Measurements from ENCODE around the gene GATA5.

GATA5 gene

DNA sequence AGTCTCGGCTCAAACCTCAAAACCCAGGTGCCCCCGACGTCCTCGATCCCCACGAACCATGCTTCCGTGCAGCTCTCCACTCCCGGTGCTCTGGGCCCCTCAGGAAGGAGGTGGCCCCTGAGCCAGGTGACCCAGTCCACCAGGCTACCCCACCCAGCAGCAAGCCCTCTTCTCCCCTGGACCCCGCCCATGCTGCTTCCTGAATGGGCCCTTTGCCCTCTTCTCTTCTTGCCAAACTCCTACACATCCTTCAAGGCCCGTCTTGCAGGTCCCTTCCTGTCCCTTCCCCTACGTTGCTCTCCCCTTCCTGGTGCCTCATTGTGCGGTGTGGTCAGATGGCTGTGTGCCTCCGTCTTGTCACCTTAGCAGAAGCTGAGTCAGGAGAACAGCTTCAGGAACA, 3.4 kb upstream of the GATA5 start:
- Mint-ChIP-seq H3K27me3 (peaks cover 34% of the 10 kb centered on the region), H3K4me3 (no peak overlapping the region), H3K27ac (no peak overlapping the region), H3K4me1 (peaks cover 11% of the 10 kb centered on the region), H3K36me3 (peaks cover 2% of the 10 kb centered on the region), H3K9me3 (no peaks in the 10 kb centered on the region)
- no peak for DNase-seq (ENCODE audit: low spot score in 2 of 2)
- ATAC-seq (ENCODE audit: low read depth) = no peak

DNA sequence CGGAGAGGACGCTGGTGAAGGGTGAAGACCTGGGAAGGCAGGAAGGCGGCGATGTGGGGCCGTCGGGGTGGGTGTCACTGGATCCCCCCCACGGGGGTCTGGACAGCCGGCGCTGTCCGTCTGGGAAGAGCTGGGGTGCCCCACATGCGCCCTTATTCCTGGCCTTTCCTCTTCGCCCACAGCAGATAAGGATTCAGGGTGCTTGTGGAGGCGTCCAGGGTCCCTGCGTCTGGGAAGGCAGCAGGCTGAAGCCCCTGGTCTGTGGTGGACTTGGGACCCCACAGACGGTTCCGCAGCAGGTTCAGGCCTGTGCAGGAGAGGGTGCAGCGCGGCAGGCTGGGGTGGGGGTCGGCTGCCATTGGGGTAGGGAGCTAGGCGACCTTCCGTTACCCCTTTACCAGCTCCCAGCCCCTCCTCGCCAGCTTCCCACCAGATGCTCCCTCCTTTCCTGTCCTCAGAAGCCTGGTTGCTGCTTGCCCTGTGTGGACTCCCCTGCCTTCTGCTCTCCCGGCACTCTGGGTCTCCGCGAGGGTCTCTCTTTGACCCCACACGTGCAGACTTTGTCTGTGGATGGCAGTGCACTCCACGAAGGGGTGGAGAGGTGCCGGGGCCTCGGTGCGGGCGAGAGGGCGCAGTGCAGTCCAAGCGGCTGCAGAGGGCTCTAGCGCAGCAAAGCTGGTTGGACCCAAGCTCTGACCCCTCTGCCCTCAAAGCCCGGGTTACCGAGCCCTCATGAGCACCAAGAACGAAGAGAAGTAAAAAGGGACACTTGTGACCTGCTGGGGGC, 2.1 kb upstream of the GATA5 start:
- H3K27ac Mint-ChIP-seq = no peak overlapping the region
- peaks cover 2% of the 10 kb centered on the region for H3K36me3 Mint-ChIP-seq
- peaks cover 11% of the 10 kb centered on the region for H3K4me1 Mint-ChIP-seq
- H3K27me3 Mint-ChIP-seq = peaks cover 28% of the 10 kb centered on the region
- no peaks in the 10 kb centered on the region for H3K9me3 Mint-ChIP-seq
- DNase-seq (ENCODE audit: low spot score in 2 of 2) (no peak), ATAC-seq (ENCODE audit: low read depth) (no peak)
- H3K4me3 Mint-ChIP-seq = peak overlapping the region; percentile 8

DNA sequence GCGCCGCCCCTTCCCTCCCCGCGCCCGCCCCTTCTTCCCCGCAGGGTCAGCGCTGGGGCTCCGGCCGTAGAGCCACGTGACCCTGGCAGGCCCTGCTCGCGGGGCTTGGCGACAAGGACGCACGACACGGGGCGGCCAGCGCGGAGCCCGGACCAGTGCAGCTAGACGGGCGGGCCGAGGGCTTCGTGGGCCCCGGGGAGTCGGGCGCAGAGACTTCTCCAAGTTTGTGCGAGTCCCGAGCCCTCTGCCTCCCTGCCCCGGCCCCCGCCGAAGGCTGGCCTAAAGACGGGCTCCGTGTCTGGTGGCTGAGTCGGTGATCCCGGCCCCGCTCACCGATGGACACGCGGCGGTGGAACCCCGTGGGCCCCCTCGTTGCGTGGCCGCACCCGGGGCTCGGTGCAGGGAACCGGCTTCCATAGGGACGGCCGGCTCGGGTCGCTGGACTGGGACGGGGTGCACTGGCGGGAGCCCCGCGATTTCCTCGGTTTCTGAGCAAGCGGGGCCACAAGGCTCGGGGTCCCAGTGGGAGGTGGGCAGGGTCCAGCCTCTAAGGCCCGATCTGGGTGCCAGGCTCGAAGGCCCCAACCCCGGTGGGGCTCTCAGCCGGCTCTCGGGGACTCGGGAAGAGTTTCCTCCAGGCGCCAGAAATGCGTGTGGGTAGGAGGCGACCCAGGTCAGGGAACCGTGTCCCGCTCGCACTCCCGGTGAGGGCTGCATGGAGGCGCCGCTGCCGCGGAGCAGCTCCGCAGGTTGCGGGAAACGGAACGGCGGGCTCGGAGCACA, 452 bp upstream of the GATA5 start:
- H3K4me1 Mint-ChIP-seq = peaks cover 8% of the 10 kb centered on the region
- H3K9me3 Mint-ChIP-seq = no peaks in the 10 kb centered on the region
- peaks cover 32% of the 10 kb centered on the region for H3K27me3 Mint-ChIP-seq
- peaks cover 2% of the 10 kb centered on the region for H3K36me3 Mint-ChIP-seq
- H3K4me3 Mint-ChIP-seq = no peak overlapping the region
- H3K27ac Mint-ChIP-seq = peak overlapping the region; percentile 85
- ATAC-seq (ENCODE audit: low read depth) = no peak
- DNase-seq (ENCODE audit: low spot score in 2 of 2) = no peak

DNA sequence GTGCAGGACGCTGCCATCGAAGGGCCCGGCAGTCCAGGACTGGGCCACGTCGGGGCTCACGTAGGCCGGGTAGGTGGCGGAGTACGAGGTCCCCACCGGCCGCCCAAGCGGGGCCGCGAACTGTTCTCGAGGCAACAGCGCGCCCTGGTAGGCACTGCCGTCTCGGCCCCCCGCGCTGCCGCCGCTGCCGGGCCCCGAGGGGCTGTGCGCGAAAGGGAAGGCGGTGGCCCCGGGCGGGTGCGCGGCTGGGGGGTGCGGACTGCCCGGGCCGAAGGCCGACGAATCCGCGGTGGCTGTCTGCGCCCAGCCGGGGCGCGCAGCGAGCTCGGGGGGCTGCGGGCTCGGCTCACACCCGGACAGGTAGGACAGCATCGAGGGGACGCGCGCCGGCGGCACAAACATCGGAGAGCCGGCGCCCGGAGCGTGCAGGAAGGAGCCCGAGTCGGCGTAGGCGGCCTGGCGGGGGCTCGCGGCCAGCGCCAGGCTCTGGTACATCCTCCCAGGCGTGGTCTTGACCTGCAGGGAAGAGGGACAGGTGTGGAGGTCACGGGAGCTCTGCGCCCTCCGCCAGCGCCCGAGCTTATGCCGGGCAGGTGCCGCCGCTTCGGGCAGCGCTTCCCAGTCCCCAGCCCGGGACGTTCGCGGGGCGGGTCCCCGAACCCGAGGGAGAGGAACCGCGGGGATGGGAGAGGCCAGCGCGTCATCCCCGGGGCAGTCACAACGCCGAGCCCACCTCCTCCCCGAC, 596 bp downstream of the GATA5 start:
- no peak for DNase-seq (ENCODE audit: low spot score in 2 of 2)
- Mint-ChIP-seq H3K27me3 (peaks cover 35% of the 10 kb centered on the region), H3K4me3 (no peak overlapping the region), H3K9me3 (no peaks in the 10 kb centered on the region), H3K4me1 (peaks cover 8% of the 10 kb centered on the region), H3K36me3 (peaks cover 2% of the 10 kb centered on the region), H3K27ac (no peak overlapping the region)
- ATAC-seq (ENCODE audit: low read depth) = no peak

DNA sequence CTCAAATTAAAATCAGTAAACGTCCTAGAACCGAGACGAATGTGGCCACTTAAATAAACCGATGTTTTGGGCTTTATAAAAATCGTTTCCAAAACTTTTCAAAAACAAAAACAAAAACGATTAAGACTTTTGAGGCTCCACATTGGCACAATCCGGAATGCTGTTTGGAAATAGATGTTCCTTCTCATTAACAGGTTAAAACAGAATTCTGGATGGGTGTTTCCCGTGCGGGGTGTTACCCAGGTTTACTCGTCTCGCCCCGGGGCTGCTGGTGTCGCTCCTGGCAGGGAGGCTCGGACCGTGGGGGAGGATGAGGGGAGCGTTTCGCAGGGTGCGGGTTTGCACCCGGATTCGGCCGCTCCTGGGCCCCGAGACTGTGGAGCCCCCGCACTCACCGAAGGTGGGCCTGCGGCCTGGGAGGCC, 1.2 kb downstream of the GATA5 start:
- Mint-ChIP-seq H3K27ac (no peak overlapping the region), H3K4me1 (peaks cover 8% of the 10 kb centered on the region), H3K9me3 (no peaks in the 10 kb centered on the region), H3K4me3 (peak overlapping the region; percentile 17), H3K27me3 (peaks cover 36% of the 10 kb centered on the region), H3K36me3 (peaks cover 2% of the 10 kb centered on the region)
- DNase-seq (ENCODE audit: low spot score in 2 of 2) (no peak), ATAC-seq (ENCODE audit: low read depth) (no peak)

DNA sequence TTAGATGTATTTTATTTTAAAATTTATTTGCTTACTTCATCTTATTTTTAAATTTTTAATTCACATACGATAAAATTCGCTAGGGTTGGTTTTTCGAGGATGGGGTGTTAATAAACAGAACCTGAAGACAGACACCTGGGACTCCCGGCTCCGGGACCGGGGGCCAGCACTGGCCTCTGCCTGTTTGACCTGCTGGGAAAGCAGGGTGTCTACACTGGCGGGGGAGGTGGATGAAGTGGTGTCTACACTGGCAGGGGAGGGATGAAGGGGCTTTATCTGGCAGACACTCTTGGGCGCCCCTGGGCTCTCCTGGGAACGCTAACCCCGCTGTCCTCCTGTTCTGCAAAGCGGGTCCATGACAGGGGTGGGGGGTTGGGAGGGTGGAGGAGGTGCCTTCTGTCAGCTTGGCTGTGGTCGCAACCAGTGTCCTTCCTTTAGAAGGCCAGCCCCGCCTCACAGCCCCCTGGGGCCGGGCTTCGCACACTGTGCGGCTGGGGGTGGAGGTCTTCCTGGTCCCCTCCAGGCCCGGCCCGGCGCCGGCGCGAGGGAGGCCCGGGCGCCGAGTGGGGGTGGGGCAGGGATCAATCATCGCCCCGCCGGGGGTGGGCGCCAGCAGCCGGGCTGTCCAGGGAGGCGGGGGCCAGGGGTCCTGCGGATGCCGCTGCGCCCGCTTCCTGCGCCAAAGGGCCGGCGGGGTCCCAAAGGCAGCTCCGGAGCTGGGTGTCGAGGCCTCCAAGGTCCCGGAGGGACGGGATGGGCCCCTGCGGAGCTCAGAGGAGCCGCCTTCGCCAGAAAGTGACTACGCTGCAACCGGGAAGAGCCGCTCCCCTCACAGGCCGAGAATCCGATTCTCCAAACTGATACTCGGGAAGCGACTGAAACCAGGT, 1.8 kb downstream of the GATA5 start:
- ATAC-seq (ENCODE audit: low read depth) (no peak), DNase-seq (ENCODE audit: low spot score in 2 of 2) (no peak)
- Mint-ChIP-seq H3K27me3 (peaks cover 33% of the 10 kb centered on the region), H3K4me1 (peaks cover 4% of the 10 kb centered on the region), H3K36me3 (peaks cover 2% of the 10 kb centered on the region), H3K9me3 (no peaks in the 10 kb centered on the region), H3K4me3 (no peak overlapping the region), H3K27ac (no peak overlapping the region)

DNA sequence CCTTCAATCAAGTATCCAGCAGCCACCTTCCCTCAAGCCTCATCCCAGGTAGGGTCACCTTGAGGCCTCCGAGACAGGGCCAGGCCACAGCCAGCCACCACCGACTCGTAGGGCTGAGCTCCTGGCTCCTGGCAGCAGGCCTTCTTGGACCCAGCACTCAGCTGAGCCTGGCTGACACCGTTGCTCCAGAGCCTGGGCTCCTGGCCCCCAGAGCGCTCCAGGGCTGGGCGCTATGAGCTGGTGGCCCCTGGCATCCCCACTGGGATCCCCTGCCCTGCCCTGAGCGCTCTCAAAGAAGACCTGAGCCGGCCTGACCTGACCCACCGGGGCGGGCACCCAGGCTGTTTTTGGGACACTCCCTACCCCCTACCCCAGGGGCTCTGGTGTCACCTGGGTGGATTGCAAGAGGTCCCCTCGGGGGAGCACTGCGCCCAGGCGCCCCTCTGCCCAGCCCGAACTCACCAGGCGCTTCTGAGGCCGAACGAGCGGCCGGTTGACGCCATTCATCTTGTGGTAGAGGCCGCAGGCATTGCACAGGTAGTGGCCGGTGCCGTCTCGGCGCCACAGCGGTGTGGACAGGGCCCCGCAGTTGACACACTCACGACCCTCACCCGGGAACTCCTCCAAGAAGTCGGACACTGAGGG, 2.7 kb downstream of the GATA5 start:
- H3K27ac Mint-ChIP-seq = no peak overlapping the region
- DNase-seq (ENCODE audit: low spot score in 2 of 2) = no peak
- H3K4me3 Mint-ChIP-seq = no peak overlapping the region
- no peaks in the 10 kb centered on the region for H3K9me3 Mint-ChIP-seq
- H3K4me1 Mint-ChIP-seq = peaks cover 4% of the 10 kb centered on the region
- peaks cover 2% of the 10 kb centered on the region for H3K36me3 Mint-ChIP-seq
- ATAC-seq (ENCODE audit: low read depth) = no peak
- peaks cover 28% of the 10 kb centered on the region for H3K27me3 Mint-ChIP-seq

DNA sequence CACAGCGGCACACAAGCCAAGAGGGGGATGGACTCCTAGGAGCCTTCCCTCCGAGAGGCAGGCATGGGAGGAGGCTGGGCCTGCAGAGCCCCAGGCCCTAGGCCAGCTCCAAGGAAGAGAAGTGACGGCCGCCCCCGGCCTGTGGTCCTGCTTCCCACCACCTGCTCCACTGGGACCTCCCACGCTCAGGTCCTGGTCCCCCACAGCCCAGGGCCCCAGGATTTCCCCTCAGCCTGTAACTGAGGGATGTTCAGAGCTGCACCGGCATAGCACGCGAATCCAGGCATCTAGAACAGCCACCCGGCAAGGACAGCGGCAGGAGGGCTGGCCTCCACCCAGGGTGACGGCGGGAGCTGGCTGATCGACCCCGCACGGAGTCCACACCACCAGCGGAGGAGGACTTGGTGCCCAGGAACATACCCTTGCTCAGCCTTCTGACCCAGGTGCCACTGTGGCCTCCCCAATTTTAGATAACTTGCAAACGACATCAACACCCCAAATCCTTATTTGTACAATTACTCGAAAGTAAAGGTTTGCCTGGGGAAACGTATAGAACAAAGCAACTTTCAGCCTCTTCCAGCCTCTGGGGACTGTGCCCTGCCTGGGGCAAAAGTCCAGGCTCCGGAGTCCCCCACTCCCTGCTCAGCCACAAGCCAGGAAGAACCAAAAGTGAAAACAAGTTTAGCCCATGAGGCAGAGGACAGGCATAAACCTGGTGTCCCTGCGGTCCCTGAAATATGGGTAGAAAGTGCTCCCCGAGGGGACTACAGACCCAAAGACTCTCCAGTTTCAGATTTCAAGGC, 3.5 kb downstream of the GATA5 start:
- H3K27ac Mint-ChIP-seq = no peak overlapping the region
- H3K4me1 Mint-ChIP-seq = peaks cover 4% of the 10 kb centered on the region
- H3K9me3 Mint-ChIP-seq = no peaks in the 10 kb centered on the region
- H3K4me3 Mint-ChIP-seq = no peak overlapping the region
- DNase-seq (ENCODE audit: low spot score in 2 of 2) (no peak), ATAC-seq (ENCODE audit: low read depth) (no peak)
- H3K27me3 Mint-ChIP-seq = peaks cover 22% of the 10 kb centered on the region
- H3K36me3 Mint-ChIP-seq = peaks cover 2% of the 10 kb centered on the region

DNA sequence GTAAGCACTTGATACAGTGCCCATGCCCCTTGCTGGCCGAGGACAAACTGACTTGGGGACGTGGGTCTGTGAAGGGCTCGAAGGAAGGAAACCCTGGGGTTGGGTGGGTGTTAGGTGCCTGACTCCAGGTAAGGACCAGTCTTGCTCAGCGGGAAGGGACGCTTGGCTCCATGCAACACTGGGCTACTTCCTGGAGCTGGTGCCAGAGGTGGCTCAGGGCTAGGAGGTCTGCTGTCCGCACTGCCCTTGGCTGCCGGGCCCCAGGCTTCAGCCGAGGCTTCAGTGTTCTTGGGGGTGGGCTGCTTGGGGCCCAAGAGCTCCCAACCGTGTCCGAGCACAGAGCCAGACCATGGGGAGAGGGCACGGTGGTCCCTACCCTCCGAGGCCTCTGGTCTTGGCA, 5.3 kb downstream of the GATA5 start:
- H3K9me3 Mint-ChIP-seq = no peaks in the 10 kb centered on the region
- H3K36me3 Mint-ChIP-seq = no peaks in the 10 kb centered on the region
- peaks cover 16% of the 10 kb centered on the region for H3K27me3 Mint-ChIP-seq
- ATAC-seq (ENCODE audit: low read depth) = no peak
- no peak overlapping the region for H3K4me3 Mint-ChIP-seq
- H3K27ac Mint-ChIP-seq = no peak overlapping the region
- no peak for DNase-seq (ENCODE audit: low spot score in 2 of 2)
- no peaks in the 10 kb centered on the region for H3K4me1 Mint-ChIP-seq

DNA sequence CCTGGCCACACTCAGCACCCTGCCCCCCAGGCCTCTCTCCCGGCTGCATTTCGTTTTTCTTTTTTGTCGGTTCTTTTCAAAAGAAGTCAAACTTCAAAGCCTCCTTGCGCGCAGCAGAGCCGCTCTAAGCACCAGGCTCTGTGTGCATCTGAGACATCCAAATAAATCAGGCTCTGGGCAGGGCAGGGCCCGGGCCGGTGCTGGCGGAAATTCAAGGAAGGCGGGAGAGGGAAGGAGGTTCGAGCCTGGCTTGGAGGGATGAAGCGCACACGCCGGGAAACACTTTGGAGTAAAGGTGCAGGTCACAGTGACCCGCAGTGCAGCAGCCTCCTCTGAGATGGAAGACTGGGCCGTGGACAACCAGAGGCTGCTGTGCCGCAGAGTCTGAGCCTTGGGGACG, 5.8 kb downstream of the GATA5 start:
- Mint-ChIP-seq H3K36me3 (no peaks in the 10 kb centered on the region), H3K4me1 (no peaks in the 10 kb centered on the region), H3K4me3 (no peak overlapping the region), H3K9me3 (no peaks in the 10 kb centered on the region), H3K27ac (no peak overlapping the region), H3K27me3 (peaks cover 16% of the 10 kb centered on the region)
- ATAC-seq (ENCODE audit: low read depth) = no peak
- DNase-seq (ENCODE audit: low spot score in 2 of 2) = no peak

DNA sequence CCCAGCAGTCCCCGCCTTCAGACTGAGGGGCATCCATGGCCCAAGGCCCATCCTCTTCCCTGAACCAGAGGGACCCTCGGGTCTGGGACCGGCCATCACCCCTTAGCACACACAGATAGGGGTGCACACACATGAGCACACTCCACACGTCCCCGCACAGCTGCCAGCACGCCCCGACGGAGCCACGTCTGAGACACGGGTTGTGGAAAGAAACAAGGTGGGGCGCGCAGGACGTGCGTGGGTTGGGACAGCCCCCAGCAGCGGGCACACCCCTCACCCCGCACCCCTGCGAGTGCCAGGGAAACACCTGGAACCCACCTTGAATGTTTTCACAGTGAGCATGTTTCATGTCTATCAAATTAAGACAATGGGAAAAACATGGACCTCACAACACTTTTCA, 6.4 kb downstream of the GATA5 start:
- Mint-ChIP-seq H3K4me1 (no peaks in the 10 kb centered on the region), H3K9me3 (no peaks in the 10 kb centered on the region), H3K4me3 (no peak overlapping the region), H3K36me3 (no peaks in the 10 kb centered on the region), H3K27ac (no peak overlapping the region), H3K27me3 (peaks cover 16% of the 10 kb centered on the region)
- DNase-seq (ENCODE audit: low spot score in 2 of 2) (no peak), ATAC-seq (ENCODE audit: low read depth) (no peak)

DNA sequence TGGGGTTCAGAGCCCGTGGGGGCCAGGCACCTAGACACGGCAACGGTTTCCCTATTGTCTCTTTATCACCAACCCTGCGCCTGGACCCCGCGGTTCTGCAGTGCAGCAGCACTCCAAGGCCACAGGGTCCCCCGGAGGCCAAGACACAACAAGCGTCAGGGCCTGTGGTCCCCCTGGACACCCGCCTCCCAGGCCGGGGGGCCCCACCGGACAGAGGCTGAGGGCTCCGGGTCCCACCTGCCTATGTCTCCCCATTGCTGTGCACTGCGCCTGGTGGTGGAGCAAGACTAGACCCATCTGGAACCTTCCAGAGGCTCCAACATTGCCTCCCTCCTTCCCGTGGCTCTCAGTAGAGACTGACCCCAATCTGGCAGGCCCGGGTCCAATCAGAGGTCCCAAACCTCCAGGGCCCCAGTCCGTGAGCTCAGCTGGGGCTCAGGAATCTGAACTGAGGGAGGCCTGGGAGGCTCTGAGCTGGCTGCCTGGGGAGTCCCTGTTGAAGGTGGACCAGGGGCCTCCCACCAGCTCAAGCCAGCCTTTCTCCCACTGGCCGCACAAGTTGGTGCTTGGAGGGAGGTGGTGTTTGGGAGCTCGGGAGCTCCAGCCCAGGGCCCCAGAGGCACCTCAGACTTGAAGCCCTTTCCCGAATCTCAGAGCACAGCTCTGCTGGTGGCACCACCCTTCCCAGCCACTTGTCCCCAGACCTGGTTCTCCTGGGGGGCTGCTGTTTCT, 8.8 kb downstream of the GATA5 start:
- H3K27ac Mint-ChIP-seq = no peak overlapping the region
- no peak overlapping the region for H3K4me3 Mint-ChIP-seq

More for the DNA sequence above, 8.8 kb downstream of the GATA5 start:
- no peak for ATAC-seq (ENCODE audit: low read depth)
- Mint-ChIP-seq H3K27me3 (peaks cover 12% of the 10 kb centered on the region), H3K4me1 (no peaks in the 10 kb centered on the region), H3K36me3 (no peaks in the 10 kb centered on the region), H3K9me3 (no peaks in the 10 kb centered on the region)
- DNase-seq (ENCODE audit: low spot score in 2 of 2) = no peak
